ENCODE results near the gene PEX14.

PEX14 gene

GRCh38 chr1:10520497-10520896 lies 45.7 kb downstream of the PEX14 start:
- no peak for TF ChIP-seq CTCF (conservative IDR thresholded peaks at IDR 0.05; ENCODE audit: low read depth, low read length)
- no peak overlapping the region for H3K4me3 ChIP-seq (ENCODE audit: low read length)

GRCh38 chr1:10520952-10521351 lies 46.2 kb downstream of the PEX14 start:
- no peak for TF ChIP-seq CTCF (conservative IDR thresholded peaks at IDR 0.05; ENCODE audit: low read depth, low read length)
- H3K4me3 ChIP-seq (ENCODE audit: low read length): no peak overlapping the region
- DNase-seq (ENCODE audit: low read depth): no peak

More at GRCh38 chr1:10520497-10520896, 45.7 kb downstream of the PEX14 start:
- no peak for DNase-seq (ENCODE audit: low read depth)

GRCh38 chr1:10521537-10522157 lies 46.9 kb downstream of the PEX14 start:
- no peak overlapping the region for H3K4me3 ChIP-seq (ENCODE audit: low read length)
- no peak for TF ChIP-seq CTCF (conservative IDR thresholded peaks at IDR 0.05; ENCODE audit: low read depth, low read length)
- no peak for DNase-seq (ENCODE audit: low read depth)

GRCh38 chr1:10522322-10522860 lies 47.6 kb downstream of the PEX14 start:
- no peak overlapping the region for H3K4me3 ChIP-seq (ENCODE audit: low read length)
- no peak for DNase-seq (ENCODE audit: low read depth)
- TF ChIP-seq CTCF (conservative IDR thresholded peaks at IDR 0.05; ENCODE audit: low read depth, low read length): no peak

GRCh38 chr1:10525208-10525607 lies 50.5 kb downstream of the PEX14 start:
- DNase-seq (ENCODE audit: low read depth): no peak
- no peak overlapping the region for H3K4me3 ChIP-seq (ENCODE audit: low read length)
- TF ChIP-seq CTCF (conservative IDR thresholded peaks at IDR 0.05; ENCODE audit: low read depth, low read length): no peak

GRCh38 chr1:10528066-10529014 lies 53.6 kb downstream of the PEX14 start:
- H3K4me3 ChIP-seq (ENCODE audit: low read length): no peak overlapping the region
- DNase-seq (ENCODE audit: low read depth): peak; percentile 69
- no peak for TF ChIP-seq CTCF (conservative IDR thresholded peaks at IDR 0.05; ENCODE audit: low read depth, low read length)
